ENCODE data around the gene TMEM161A. TPM values are rescaled to one million over a fixed set of nuclear protein-coding genes. Genes with fewer than 3 reads are reported as not detected.
A peak's percentile ranks its signal among the peaks of the same experiment; 100 is the strongest.

Gene TMEM161A
- total and polyA plus RNA-seq, 10 donors: 15.1 to 31.7 (median 18.5) TPM

DNA sequence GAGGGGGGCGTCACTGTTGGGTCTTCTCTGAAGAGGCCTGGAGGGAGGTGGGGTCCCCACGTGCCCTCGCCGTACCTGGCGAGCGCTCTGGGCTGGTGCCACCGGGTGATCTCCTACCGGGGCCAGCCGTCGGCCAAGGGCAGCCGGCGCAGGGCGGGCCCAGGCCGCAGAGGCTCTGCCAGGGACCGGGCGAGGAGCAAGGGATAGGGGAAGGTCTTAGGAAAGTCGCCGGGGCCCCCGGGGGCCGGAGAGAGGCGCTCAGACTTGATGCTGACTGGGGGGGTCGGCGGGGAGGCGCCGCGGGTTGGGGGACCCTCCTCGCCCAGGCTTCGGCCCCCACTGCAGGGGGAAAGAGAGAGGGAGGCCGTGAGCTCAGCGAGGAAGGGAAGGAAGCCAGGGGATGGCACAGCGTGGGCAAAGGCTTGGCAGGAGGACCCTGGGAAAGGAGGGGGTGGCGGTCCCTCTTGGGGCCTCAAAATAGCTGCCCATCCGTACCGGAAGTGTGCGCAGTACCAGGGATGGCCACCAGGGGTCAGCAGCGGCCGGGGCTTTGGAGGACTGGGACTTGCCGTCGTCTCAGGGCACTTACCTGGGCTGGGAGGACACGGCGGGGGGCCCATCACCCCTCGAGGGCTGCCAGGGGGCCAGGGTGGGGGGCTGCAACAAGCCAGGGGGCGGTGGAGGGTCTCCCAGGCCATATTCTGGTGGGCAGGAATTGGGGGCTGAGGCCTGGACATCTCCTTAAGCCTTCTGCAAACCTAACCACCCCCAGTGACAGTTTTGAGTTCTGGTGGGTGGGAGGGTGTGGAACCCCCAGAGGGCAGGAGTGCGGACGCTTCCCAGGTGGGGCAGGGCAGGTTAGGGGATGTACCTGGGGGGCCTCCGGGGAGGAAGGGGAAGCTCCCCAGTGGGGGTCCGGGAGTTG, 7.7 kb upstream of the TMEM161A start:
- intact Hi-C loops (cut with DNase I; ENCODE audit: low total_unique reads): no loop called here
- DNase-seq: peak; percentile 95
- Histone ChIP-seq H3K9me3 (no peaks in the 10 kb centered on the region), H3K4me3 (peak overlapping the region in 1 of 8 donors; percentile 23), H3K36me3 (peaks cover 0 to 52% (median 27%) of the 10 kb centered on the region in 6 donors), H3K27me3 (replicated peaks in 1 of 7) (no peaks in the 10 kb centered on the region), H3K27ac (peak overlapping the region in 1 of 8 donors; percentile 33), H3K4me1 (peaks cover 0 to 15% (median 8%) of the 10 kb centered on the region in 6 donors)
- TF ChIP-seq, protein P1, sequence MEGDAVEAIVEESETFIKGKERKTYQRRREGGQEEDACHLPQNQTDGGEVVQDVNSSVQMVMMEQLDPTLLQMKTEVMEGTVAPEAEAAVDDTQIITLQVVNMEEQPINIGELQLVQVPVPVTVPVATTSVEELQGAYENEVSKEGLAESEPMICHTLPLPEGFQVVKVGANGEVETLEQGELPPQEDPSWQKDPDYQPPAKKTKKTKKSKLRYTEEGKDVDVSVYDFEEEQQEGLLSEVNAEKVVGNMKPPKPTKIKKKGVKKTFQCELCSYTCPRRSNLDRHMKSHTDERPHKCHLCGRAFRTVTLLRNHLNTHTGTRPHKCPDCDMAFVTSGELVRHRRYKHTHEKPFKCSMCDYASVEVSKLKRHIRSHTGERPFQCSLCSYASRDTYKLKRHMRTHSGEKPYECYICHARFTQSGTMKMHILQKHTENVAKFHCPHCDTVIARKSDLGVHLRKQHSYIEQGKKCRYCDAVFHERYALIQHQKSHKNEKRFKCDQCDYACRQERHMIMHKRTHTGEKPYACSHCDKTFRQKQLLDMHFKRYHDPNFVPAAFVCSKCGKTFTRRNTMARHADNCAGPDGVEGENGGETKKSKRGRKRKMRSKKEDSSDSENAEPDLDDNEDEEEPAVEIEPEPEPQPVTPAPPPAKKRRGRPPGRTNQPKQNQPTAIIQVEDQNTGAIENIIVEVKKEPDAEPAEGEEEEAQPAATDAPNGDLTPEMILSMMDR (IDR thresholded peaks at IDR 0.05 in 8 of 11, conservative IDR thresholded peaks at IDR 0.05 in 3 of 11): peak; percentile 84 to 97 (median 96)
- TF ChIP-seq POLR2A (IDR thresholded peaks at IDR 0.05) (no peak), POLR2AphosphoS5 (IDR thresholded peaks at IDR 0.05) (peak; percentile 51 to 64 (median 63))
- 39 to 58% (median 42%) methylated on average over 36 to 47 of the region's 47 CpGs for WGBS, 5 donors

DNA sequence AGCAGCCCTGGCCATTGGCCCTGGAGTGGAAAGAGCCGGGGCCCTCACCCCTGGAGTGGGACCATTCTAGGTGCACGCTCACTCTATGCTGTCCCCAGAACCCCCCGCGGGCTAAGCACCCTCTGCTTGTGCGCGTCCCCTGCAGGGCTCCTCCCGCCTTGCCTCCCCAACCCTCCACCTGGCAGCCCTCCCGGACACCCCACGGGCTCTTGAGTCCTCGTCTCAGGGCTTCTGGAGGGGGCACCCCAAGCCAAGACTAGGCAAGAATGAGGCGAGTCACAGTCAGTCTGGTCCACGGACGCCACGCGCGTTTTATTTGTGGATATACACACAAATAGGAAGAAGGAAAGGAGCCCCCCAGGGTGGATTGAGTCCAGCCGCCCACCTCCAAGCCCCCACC, 7.0 kb upstream of the TMEM161A start:
- intact Hi-C loops (cut with DNase I; ENCODE audit: low total_unique reads): no loop called here
- no peak for DNase-seq
- 88 to 91% (median 88%) methylated on average over 17 of the region's 17 CpGs for WGBS, 5 donors
- no peak overlapping the region for H3K27ac ChIP-seq
- peaks cover 0 to 12% (median 8%) of the 10 kb centered on the region in 6 donors for H3K4me1 ChIP-seq
- no peaks in the 10 kb centered on the region for H3K9me3 ChIP-seq
- H3K27me3 ChIP-seq (replicated peaks in 1 of 7): no peaks in the 10 kb centered on the region
- TF ChIP-seq, protein P1 (IDR thresholded peaks at IDR 0.05 in 8 of 11, conservative IDR thresholded peaks at IDR 0.05 in 3 of 11): no peak
- TF ChIP-seq POLR2AphosphoS5 (IDR thresholded peaks at IDR 0.05) (no peak), POLR2A (IDR thresholded peaks at IDR 0.05) (no peak)
- H3K4me3 ChIP-seq: no peak overlapping the region
- H3K36me3 ChIP-seq: peaks cover 0 to 47% (median 27%) of the 10 kb centered on the region in 6 donors

DNA sequence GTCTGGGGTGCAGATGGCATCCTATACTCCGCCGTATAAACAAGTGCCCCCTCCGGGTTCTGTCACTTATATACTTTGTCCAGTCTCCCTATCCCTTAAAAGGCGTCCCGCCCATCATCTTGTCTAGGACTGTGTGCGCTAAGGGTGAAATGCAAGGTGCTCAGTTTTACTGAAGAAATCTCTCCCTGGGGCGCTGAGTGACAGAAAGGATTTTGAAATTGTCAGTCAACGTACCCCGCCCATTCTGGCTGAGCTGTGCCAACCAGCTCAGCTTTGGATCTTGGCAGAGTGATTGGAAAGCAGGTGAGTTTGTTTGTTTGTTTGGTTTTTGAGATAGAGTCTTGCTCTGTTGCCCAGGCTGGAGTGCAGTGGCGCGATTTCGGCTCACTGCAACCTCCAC, 4.1 kb upstream of the TMEM161A start:
- Histone ChIP-seq H3K9me3 (no peaks in the 10 kb centered on the region), H3K36me3 (peaks cover 0 to 19% (median 9%) of the 10 kb centered on the region in 6 donors), H3K27me3 (replicated peaks in 1 of 7) (no peaks in the 10 kb centered on the region), H3K4me1 (peaks cover 3 to 35% (median 25%) of the 10 kb centered on the region in 6 donors), H3K27ac (no peak overlapping the region), H3K4me3 (no peak overlapping the region)
- intact Hi-C loops (cut with DNase I; ENCODE audit: low total_unique reads): no loop called here
- 89 to 96% (median 95%) methylated on average over 12 of the region's 12 CpGs for WGBS, 5 donors
- TF ChIP-seq POLR2AphosphoS5 (IDR thresholded peaks at IDR 0.05) (no peak), POLR2A (IDR thresholded peaks at IDR 0.05) (no peak)
- TF ChIP-seq, protein P1 (IDR thresholded peaks at IDR 0.05 in 8 of 11, conservative IDR thresholded peaks at IDR 0.05 in 3 of 11): no peak
- DNase-seq: no peak

DNA sequence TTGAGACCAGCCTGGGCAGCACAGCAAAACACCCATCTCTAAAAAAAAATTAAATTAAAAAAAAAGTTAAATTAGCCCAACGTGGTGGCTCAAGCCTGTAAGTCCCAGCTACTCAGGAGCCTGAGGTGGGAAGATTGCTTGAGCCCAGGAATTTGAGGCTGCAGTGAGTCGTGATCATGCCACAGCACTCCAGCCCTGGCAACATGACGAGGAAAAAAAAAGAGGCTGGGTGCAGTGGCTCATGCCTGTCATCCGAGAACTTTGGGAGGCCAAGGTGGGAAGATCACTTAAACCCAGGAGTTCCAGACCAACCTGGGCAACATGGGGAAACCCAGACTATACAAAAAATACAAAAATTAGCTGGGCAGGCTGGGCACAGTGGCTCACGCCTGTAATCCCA, 2.2 kb upstream of the TMEM161A start:
- Histone ChIP-seq H3K27me3 (replicated peaks in 1 of 7) (no peaks in the 10 kb centered on the region), H3K4me3 (no peak overlapping the region), H3K36me3 (peaks cover 0 to 5% (median 0%) of the 10 kb centered on the region in 6 donors), H3K9me3 (no peaks in the 10 kb centered on the region), H3K4me1 (peaks cover 0 to 32% (median 22%) of the 10 kb centered on the region in 6 donors), H3K27ac (no peak overlapping the region)
- WGBS, 5 donors: 60 to 77% (median 67%) methylated on average over 5 of the region's 5 CpGs
- no peak for TF ChIP-seq POLR2AphosphoS5 (IDR thresholded peaks at IDR 0.05)
- intact Hi-C loops (cut with DNase I; ENCODE audit: low total_unique reads): no loop called here
- DNase-seq: no peak
